Psoas muscle (tissue), 8 donors: ENCODE data around the gene CCR5. TPM values are rescaled to one million over a fixed set of nuclear protein-coding genes. Genes with fewer than 3 reads are reported as not detected.
"Not testable (repeated sequence)": the region's sequence is repeated elsewhere in the genome, so short reads cannot be mapped to it uniquely, and the experiment has no call there.

Experiments used
- ATAC-seq, 4 donors: fragments of 200-7000 bp; cut with Tn5 transposase; one replicate each; pipeline ENCODE4 v1.9.1; 2020; ENCODE audit warnings: moderate library complexity in 3 of 4, mild to moderate bottlenecking in 2 of 4
- DNase-seq, 2 donors: peaks; one replicate each; pipeline ENCODE4 v3.0.0-alpha.2; 2020
- H3K27ac ChIP-seq: fragments of 200-600 bp; one replicate; pipeline ENCODE4 v1.8.0; 2022
- H3K27me3 ChIP-seq, 3 donors: fragments of 200-600 bp in 1 of 3; one replicate each; pipeline versions ENCODE4 v1.6.1 to v1.8.0; 2013 to 2022; ENCODE audit warnings: low read length in 2 of 3, mild to moderate bottlenecking in 2 of 3, moderate library complexity in 1 of 3; ENCODE audit not compliant: insufficient read depth in 3 of 3
- H3K36me3 ChIP-seq, 2 donors: fragments of 200-600 bp in 1 of 2; one replicate each; pipeline versions ENCODE4 v1.6.1 to v1.8.0; 2013 to 2022; ENCODE audit warnings: low read depth in 1 of 2, mild to moderate bottlenecking in 1 of 2, moderate library complexity in 1 of 2; ENCODE audit not compliant: insufficient read depth in 1 of 2
- H3K4me1 ChIP-seq: fragments of 200-600 bp; one replicate; pipeline ENCODE4 v1.8.0; 2022
- H3K4me3 ChIP-seq: fragments of 200-600 bp; one replicate; pipeline ENCODE4 v1.8.0; 2022; ENCODE audit warnings: mild to moderate bottlenecking
- H3K9me3 ChIP-seq: fragments of 200-600 bp; one replicate; pipeline ENCODE4 v1.8.0; 2022
- CTCF ChIP-seq: fragments of 200-600 bp; IDR thresholded peaks from one replicate; pipeline ENCODE4 v1.8.0; 2022; ENCODE audit warnings: antibody characterized with exemption
- WGBS, 3 donors: extraction: QIAGEN DNeasy Blood & Tissue Kit; methylation state at CpG; one replicate each; pipeline versions ENCODE4 v1.1.6 to v1.1.7; 2013; 5-methylcytosine and 5-hydroxymethylcytosine counted together
- intact Hi-C, 2 donors: fragments of 100-400 bp; cut with DNase I; formaldehyde crosslinking; loops; one replicate each; pipeline versions ENCODE4 v1.11.0 to v1.14.2; 2022
- polyA plus RNA-seq, 3 donors: library from polyadenylated mRNA; stranded (reverse); fragments of 200-250 nt; gene quantifications; one replicate each; pipeline ENCODE4 v1.2.3, GENCODE V29; 2013
- total RNA-seq, 4 donors: library from RNA; stranded (reverse); fragmentation: NEBNext Ultra II Directional in 2 of 4; extraction: Animal tissue kit (Norgen Biotek cat#: 25700) in 2 of 4; gene quantifications; one replicate each; pipeline versions ENCODE4 v1.2.1 to v1.2.4, GENCODE V29; 2021 to 2023
- donor health status: healthy with polysubstance abuse.
- donor health status: DM: no; HTN: no; CAD: no; lungs with moderate emphysema.
- donor health status: Bipolar disorder and iron deficiency.
- donor health status: healthy.
- donor health status: DM: yes; HTN: yes; CAD: no.
- donor health status: DM: no; HTN: no; CAD: no.
- donor health status: DM: no; HTN: no; CAD: no.
- donor health status: DM: yes; HTN: yes; CAD: no.

CCR5 gene
- total and polyA plus RNA-seq, 7 donors: 0.08 to 1.1 (median 0.21) TPM

- H3K36me3 ChIP-seq: no peaks in the 10 kb centered on the region
- WGBS, 3 donors: 68 to 81% (median 72%) methylated on average over 5 of the region's 5 CpGs
- peaks cover 8% of the 10 kb centered on the region for H3K4me1 ChIP-seq
- no peaks in the 10 kb centered on the region for H3K27me3 ChIP-seq
- H3K4me3 ChIP-seq: no peak overlapping the region
- intact Hi-C loops: no loop called here
- no peak for TF ChIP-seq CTCF
- ATAC-seq (no peak), DNase-seq (no peak)
- no peaks in the 10 kb centered on the region for H3K9me3 ChIP-seq
- H3K27ac ChIP-seq: no peak overlapping the region
Measured at GRCh38 chr3:46400846-46401245, 30.1 kb downstream of the CCR5 start.

DNA sequence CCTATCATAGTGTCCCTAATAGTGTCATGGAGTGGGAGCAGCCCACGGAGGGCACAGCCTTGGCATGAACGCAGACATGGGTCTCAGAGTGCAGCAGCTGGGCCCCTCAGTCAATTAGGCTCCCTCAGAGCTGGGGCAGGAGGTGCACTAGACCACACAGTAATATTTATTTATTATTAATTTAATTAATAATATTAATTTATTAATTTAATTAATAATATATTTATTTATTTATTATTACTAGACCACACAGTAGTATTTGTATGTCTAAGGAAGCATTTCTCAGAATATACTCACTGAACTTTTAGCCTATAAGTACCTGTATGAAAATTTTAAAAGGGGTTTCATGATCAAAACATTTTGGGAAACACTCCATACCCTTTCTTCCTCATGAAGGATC is 30.8 kb downstream of the CCR5 start:
- Histone ChIP-seq H3K36me3 (no peaks in the 10 kb centered on the region), H3K4me3 (no peak overlapping the region), H3K27me3 (no peaks in the 10 kb centered on the region), H3K9me3 (no peaks in the 10 kb centered on the region), H3K4me1 (peaks cover 7% of the 10 kb centered on the region), H3K27ac (no peak overlapping the region)
- TF ChIP-seq CTCF: no peak
- intact Hi-C loops: no loop called here
- no peak for ATAC-seq
- WGBS, 3 donors: 54 to 71% (median 63%) methylated on average over 2 of the region's 2 CpGs
- no peak for DNase-seq

GRCh38 chr3:46402902-46403301 is 32.2 kb downstream of the CCR5 start:
- H3K27ac ChIP-seq, DNase-seq, H3K27me3 ChIP-seq, intact Hi-C loops, H3K9me3 ChIP-seq, ATAC-seq, H3K36me3 ChIP-seq, H3K4me3 ChIP-seq: not testable (repeated sequence)
- 93 to 96% (median 95%) methylated on average over 4 of the region's 4 CpGs for WGBS, 3 donors
- peaks cover 10% of the 10 kb centered on the region for H3K4me1 ChIP-seq

DNA sequence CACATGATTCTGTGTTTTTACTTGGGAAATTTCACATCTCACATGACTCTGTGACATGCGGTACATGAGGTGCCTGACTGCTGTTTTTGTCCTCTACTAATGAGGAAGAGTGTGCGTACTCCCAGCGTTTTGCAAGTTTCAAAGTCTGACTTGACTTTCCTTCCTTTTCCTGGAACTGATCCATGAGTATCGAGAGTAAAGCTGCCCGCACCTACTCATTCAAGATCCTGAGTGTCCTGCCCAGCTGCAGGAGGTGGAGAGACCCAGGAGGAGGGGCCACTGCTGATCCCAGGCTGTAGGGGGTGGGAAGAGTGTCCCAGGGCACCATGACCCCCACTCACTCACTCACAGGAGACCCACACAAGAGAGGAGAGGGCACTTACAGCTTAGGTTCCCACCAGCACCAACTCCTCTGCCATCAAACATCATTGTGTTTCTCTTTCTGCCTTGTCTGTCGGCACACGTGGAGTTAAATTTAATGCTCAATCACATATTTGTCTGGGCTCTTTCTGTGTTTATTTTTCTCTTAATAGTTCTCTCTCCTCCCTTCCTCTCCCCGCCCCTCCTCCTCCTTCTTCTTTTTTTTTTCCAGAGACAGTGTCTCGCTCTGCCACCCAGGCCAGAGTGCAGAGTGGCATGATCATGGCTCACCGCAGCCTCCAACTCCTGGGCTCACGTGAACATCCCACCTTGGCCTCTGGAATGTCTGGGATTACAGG is 34.7 kb downstream of the CCR5 start:
- no peaks in the 10 kb centered on the region for H3K27me3 ChIP-seq
- ATAC-seq (no peak), DNase-seq (no peak)
- TF ChIP-seq CTCF: no peak
- 56 to 65% (median 64%) methylated on average over 11 of the region's 11 CpGs for WGBS, 3 donors
- intact Hi-C loops: no loop called here
- no peaks in the 10 kb centered on the region for H3K36me3 ChIP-seq
- H3K4me3 ChIP-seq: no peak overlapping the region
- H3K9me3 ChIP-seq: no peaks in the 10 kb centered on the region
- peaks cover 17% of the 10 kb centered on the region for H3K4me1 ChIP-seq
- H3K27ac ChIP-seq: peak overlapping the region; percentile 73

DNA sequence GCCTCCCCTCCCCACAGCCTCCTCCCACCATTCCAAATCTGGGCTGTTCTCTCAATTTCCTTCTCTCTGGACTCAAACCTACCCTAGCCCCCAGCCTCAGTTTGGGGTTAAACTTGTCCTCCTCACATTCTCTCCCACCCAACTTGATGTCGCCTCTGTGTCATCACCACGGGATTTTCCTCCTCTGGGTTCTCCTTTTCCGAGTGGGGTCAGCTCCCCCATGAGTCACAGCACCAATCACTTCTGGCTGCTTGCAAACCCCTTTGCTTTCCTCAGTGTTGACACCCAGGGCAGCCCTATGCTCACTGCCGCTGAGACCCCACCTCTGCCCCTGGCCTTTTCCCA is 35.7 kb downstream of the CCR5 start:
- WGBS, 3 donors: 71 to 76% (median 73%) methylated on average over 4 of the region's 4 CpGs
- peaks cover 17% of the 10 kb centered on the region for H3K4me1 ChIP-seq
- TF ChIP-seq CTCF: no peak

More for the DNA sequence above, 35.7 kb downstream of the CCR5 start:
- Histone ChIP-seq H3K27me3 (no peaks in the 10 kb centered on the region), H3K4me3 (no peak overlapping the region), H3K27ac (peak overlapping the region; percentile 73), H3K9me3 (no peaks in the 10 kb centered on the region), H3K36me3 (no peaks in the 10 kb centered on the region)
- no peak for DNase-seq
- ATAC-seq: no peak
- intact Hi-C loops: no loop called here
